H9 (cell line): Measurements from ENCODE around the gene ECE1. TPM values are rescaled to one million over a fixed set of nuclear protein-coding genes. Genes with fewer than 3 reads are reported as not detected.

Experiments used
- DNase-seq: peaks from one replicate; pipeline ENCODE4 v3.0.0-alpha.2; 2017
- H2AFZ ChIP-seq: one replicate; pipeline ENCODE4 v1.6.1; 2013; ENCODE audit warnings: mild to moderate bottlenecking, low read length, control low read depth, moderate library complexity
- H2AK5ac ChIP-seq: 2 replicates; pipeline ENCODE4 v1.6.1; 2013; ENCODE audit warnings: low read length, control low read depth, mixed read lengths; ENCODE audit not compliant: insufficient read length
- H2BK120ac ChIP-seq: one replicate; pipeline ENCODE4 v1.6.1; 2013; ENCODE audit warnings: low read depth, mild to moderate bottlenecking, low read length, control low read depth, inconsistent platforms; ENCODE audit not compliant: poor library complexity, severe bottlenecking
- H2BK12ac ChIP-seq: 2 replicates; pipeline ENCODE4 v1.6.1; 2013; ENCODE audit warnings: low read length, control low read depth, mixed read lengths, low read depth; ENCODE audit not compliant: insufficient read length
- H2BK15ac ChIP-seq: 2 replicates; pipeline ENCODE4 v1.6.1; 2013; ENCODE audit warnings: low read depth, low read length, control low read depth
- H2BK20ac ChIP-seq: one replicate; pipeline ENCODE4 v1.6.1; 2013; ENCODE audit warnings: low read depth, mild to moderate bottlenecking, low read length, control low read depth, inconsistent platforms; ENCODE audit not compliant: poor library complexity, severe bottlenecking
- H2BK5ac ChIP-seq: 2 replicates; pipeline ENCODE4 v1.6.1; 2013; ENCODE audit warnings: low read length, control low read depth, mixed read lengths; ENCODE audit not compliant: insufficient read length
- H3K14ac ChIP-seq: 2 replicates; pipeline ENCODE4 v1.6.1; 2013; ENCODE audit warnings: low read length, control low read depth; ENCODE audit not compliant: insufficient read depth
- H3K18ac ChIP-seq: 2 replicates; pipeline ENCODE4 v1.6.1; 2013; ENCODE audit warnings: low read depth, mild to moderate bottlenecking, mixed read lengths, low read length, control low read depth; ENCODE audit not compliant: insufficient read length
- H3K23ac ChIP-seq: 2 replicates; pipeline ENCODE4 v1.6.1; 2013; ENCODE audit warnings: low read length, control low read depth, mixed read lengths, low read depth; ENCODE audit not compliant: insufficient read length
- H3K23me2 ChIP-seq: 2 replicates; pipeline ENCODE4 v1.6.1; 2013; ENCODE audit warnings: low read depth, mild to moderate bottlenecking, mixed read lengths, low read length, control low read depth; ENCODE audit not compliant: insufficient read length, poor library complexity, severe bottlenecking
- H3K27ac ChIP-seq: 2 replicates; pipeline ENCODE4 v1.5.1; 2013; ENCODE audit warnings: low read length, control low read depth, mixed read lengths, low read depth; ENCODE audit not compliant: insufficient read length
- H3K27me3 ChIP-seq: 2 replicates; pipeline ENCODE4 v1.6.1; 2013; ENCODE audit warnings: low read length, control low read depth, inconsistent platforms; ENCODE audit not compliant: insufficient read depth
- H3K4ac ChIP-seq: 2 replicates; pipeline ENCODE4 v1.6.1; 2013; ENCODE audit warnings: low read depth, mild to moderate bottlenecking, control low read depth, inconsistent platforms, low read length, moderate library complexity
- H3K4me1 ChIP-seq: 2 replicates; pipeline ENCODE4 v1.6.1; 2013; ENCODE audit warnings: low read length, control low read depth, inconsistent platforms; ENCODE audit not compliant: insufficient read depth
- H3K4me2 ChIP-seq: 2 replicates; pipeline ENCODE4 v1.6.1; 2013; ENCODE audit warnings: low read length, control low read depth, mixed read lengths; ENCODE audit not compliant: insufficient read length, insufficient read depth
- H3K56ac ChIP-seq: 2 replicates; pipeline ENCODE4 v1.6.1; 2013; ENCODE audit warnings: low read depth, mild to moderate bottlenecking, mixed read lengths, low read length, control low read depth; ENCODE audit not compliant: insufficient read length
- H3K79me1 ChIP-seq: 2 replicates; pipeline ENCODE4 v1.6.1; 2013; ENCODE audit warnings: low read depth, mild to moderate bottlenecking, moderate library complexity, low read length, control low read depth, inconsistent platforms; ENCODE audit not compliant: insufficient read depth, poor library complexity, severe bottlenecking
- H3K79me2 ChIP-seq: 2 replicates; pipeline ENCODE4 v1.6.1; 2013; ENCODE audit warnings: low read length, control low read depth, inconsistent platforms; ENCODE audit not compliant: insufficient read depth
- H3K9ac ChIP-seq: 2 replicates; pipeline ENCODE4 v1.6.1; 2013; ENCODE audit warnings: low read length, control low read depth, mixed read lengths; ENCODE audit not compliant: insufficient read length; ENCODE audit errors: extremely low read depth
- H3K9me3 ChIP-seq: one replicate; pipeline ENCODE4 v1.6.1; 2013; ENCODE audit warnings: low read depth, low read length, inconsistent platforms; ENCODE audit not compliant: control insufficient read depth
- H3T11ph ChIP-seq: one replicate; pipeline ENCODE4 v1.6.1; 2013; ENCODE audit warnings: mild to moderate bottlenecking, low read length, control low read depth, inconsistent platforms
- H4K20me1 ChIP-seq: one replicate; pipeline ENCODE4 v1.6.1; 2013; ENCODE audit not compliant: control insufficient read depth, insufficient read length, insufficient read depth
- H4K5ac ChIP-seq: 2 replicates; pipeline ENCODE4 v1.6.1; 2013; ENCODE audit warnings: low read depth, mild to moderate bottlenecking, mixed read lengths, low read length, control low read depth; ENCODE audit not compliant: insufficient read length
- H4K8ac ChIP-seq: replicated peaks from 2 replicates; pipeline ENCODE4 v1.6.1; 2013; ENCODE audit warnings: low read length, control low read depth, mixed read lengths, low read depth; ENCODE audit not compliant: insufficient read length
- H4K91ac ChIP-seq: 2 replicates; pipeline ENCODE4 v1.6.1; 2013; ENCODE audit warnings: low read depth, mild to moderate bottlenecking, moderate library complexity, mixed read lengths, low read length, control low read depth; ENCODE audit not compliant: insufficient read length
- H3K27ac Mint-ChIP-seq, 3 experiments: 2 replicates in 2 of 3; 3 replicates in 1 of 3; pipeline ENCODE4 v1.8.0; 2020 to 2021; ENCODE audit warnings: mixed read lengths in 3 of 3, mild to moderate bottlenecking in 1 of 3, moderate library complexity in 1 of 3
- H3K27me3 Mint-ChIP-seq: 2 replicates; pipeline ENCODE4 v1.8.0; 2021; ENCODE audit warnings: low read depth, mild to moderate bottlenecking, moderate library complexity, mixed read lengths
- H3K36me3 Mint-ChIP-seq, 3 experiments: 2 replicates in 2 of 3; 3 replicates in 1 of 3; pipeline ENCODE4 v1.8.0; 2020 to 2021; ENCODE audit warnings: low read depth in 3 of 3, mixed read lengths in 3 of 3; ENCODE audit not compliant: insufficient read depth in 1 of 3
- H3K4me1 Mint-ChIP-seq, 2 experiments: 2 replicates each; pipeline ENCODE4 v1.8.0; 2020; ENCODE audit warnings: mixed read lengths in 2 of 2
- H3K4me3 Mint-ChIP-seq, 2 experiments: 2 replicates in 1 of 2; 3 replicates in 1 of 2; pipeline ENCODE4 v1.8.0; 2020 to 2021; ENCODE audit warnings: mild to moderate bottlenecking in 2 of 2, mixed read lengths in 2 of 2, moderate library complexity in 1 of 2
- H3K9me3 Mint-ChIP-seq, 2 experiments: 2 replicates in 1 of 2; 3 replicates in 1 of 2; pipeline ENCODE4 v1.8.0; 2020; ENCODE audit warnings: mild to moderate bottlenecking in 2 of 2, mixed read lengths in 2 of 2, moderate library complexity in 1 of 2
- WGBS: extraction: QIAGEN DNeasy Blood & Tissue Kit; methylation state at CpG from one replicate; pipeline ENCODE4 v1.1.7; 2013; ENCODE audit warnings: missing lambda C conversion rate, low lambda C conversion rate, mixed read lengths; ENCODE audit not compliant: insufficient read length; ENCODE audit errors: extremely low coverage; 5-methylcytosine and 5-hydroxymethylcytosine counted together
- total RNA-seq: library from RNA; stranded (reverse); gene quantifications from 2 replicates; pipeline ENCODE4 v1.2.1, GENCODE V29; 2021
- TF ChIP-seq, protein P1 (sequence below): fragments of 200-600 bp; sonication (generic); conservative IDR thresholded peaks from 3 replicates; pipeline ENCODE4 v1.8.0; 2021; ENCODE audit warnings: antibody characterized with exemption, mild to moderate bottlenecking

ECE1 gene
- total RNA-seq, 1 experiment from 2014 or later = 31.1 TPM

DNA sequence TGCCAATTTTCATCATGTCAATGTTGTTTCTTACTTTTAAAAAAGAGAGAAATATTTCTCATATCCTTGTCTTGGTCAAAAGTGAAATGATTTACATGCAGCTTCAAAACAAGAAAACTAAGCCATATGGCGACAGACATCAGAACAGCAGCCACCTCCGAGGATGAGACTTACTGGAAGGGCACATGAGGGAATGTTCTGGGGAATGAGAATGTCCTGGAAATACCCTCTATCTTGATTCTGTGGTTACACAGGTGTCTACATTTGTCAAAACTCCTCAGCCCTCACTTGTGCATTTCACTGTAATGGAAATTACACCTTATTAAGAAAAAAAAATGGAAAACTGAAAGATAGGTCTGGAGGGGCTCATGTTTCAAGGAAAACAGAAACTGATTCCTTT is 14.2 kb upstream of the ECE1 start:
- no peak overlapping the region for H2BK12ac ChIP-seq
- no peaks in the 10 kb centered on the region; a peak in 1 of 5 replicates for H3K9me3 Mint-ChIP-seq
- peaks cover 44 to 52% of the 10 kb centered on the region in 2 experiments for H3K4me1 Mint-ChIP-seq
- H2BK15ac ChIP-seq = no peak overlapping the region
- H3K27me3 ChIP-seq = no peaks in the 10 kb centered on the region
- no peak overlapping the region for H3K27ac ChIP-seq
- H3K9me3 ChIP-seq = no peaks in the 10 kb centered on the region
- H3K4me1 ChIP-seq = peaks cover 7% of the 10 kb centered on the region; the same call in 1 of the 2 replicates
- H3K4ac ChIP-seq = no peak overlapping the region
- no peak overlapping the region for H3K56ac ChIP-seq
- TF ChIP-seq, protein P1, sequence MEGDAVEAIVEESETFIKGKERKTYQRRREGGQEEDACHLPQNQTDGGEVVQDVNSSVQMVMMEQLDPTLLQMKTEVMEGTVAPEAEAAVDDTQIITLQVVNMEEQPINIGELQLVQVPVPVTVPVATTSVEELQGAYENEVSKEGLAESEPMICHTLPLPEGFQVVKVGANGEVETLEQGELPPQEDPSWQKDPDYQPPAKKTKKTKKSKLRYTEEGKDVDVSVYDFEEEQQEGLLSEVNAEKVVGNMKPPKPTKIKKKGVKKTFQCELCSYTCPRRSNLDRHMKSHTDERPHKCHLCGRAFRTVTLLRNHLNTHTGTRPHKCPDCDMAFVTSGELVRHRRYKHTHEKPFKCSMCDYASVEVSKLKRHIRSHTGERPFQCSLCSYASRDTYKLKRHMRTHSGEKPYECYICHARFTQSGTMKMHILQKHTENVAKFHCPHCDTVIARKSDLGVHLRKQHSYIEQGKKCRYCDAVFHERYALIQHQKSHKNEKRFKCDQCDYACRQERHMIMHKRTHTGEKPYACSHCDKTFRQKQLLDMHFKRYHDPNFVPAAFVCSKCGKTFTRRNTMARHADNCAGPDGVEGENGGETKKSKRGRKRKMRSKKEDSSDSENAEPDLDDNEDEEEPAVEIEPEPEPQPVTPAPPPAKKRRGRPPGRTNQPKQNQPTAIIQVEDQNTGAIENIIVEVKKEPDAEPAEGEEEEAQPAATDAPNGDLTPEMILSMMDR = no peak
- no peak overlapping the region for H4K91ac ChIP-seq
- H3K27me3 Mint-ChIP-seq = no peaks in the 10 kb centered on the region; the same call in 1 of the 2 replicates
- H2AFZ ChIP-seq = no peak overlapping the region
- H4K5ac ChIP-seq = no peak overlapping the region
- H2BK20ac ChIP-seq = no peak overlapping the region
- no peak overlapping the region for H2AK5ac ChIP-seq
- H3K79me1 ChIP-seq = no peaks in the 10 kb centered on the region
- no peak for DNase-seq
- no peak overlapping the region for H3K4me2 ChIP-seq
- no peaks in the 10 kb centered on the region for H4K20me1 ChIP-seq
- no peaks in the 10 kb centered on the region for H3K23me2 ChIP-seq
- H2BK5ac ChIP-seq = no peak overlapping the region
- H3K23ac ChIP-seq = no peak overlapping the region
- peaks cover 0 to 3% (median 0%) of the 10 kb centered on the region in 3 experiments; a peak in 1 of 7 replicates for H3K36me3 Mint-ChIP-seq
- H4K8ac ChIP-seq = no peak overlapping the region
- no peak overlapping the region for H3K14ac ChIP-seq
- no peak overlapping the region for H2BK120ac ChIP-seq
- H3K79me2 ChIP-seq = no peaks in the 10 kb centered on the region
- WGBS = no CpG with 5 or more reads among the region's 2 CpGs
- no peak overlapping the region for H3K4me3 Mint-ChIP-seq
- H3K27ac Mint-ChIP-seq = no peak overlapping the region
- H3T11ph ChIP-seq = no peak overlapping the region
- H3K18ac ChIP-seq = no peak overlapping the region
- H3K9ac ChIP-seq = no peak overlapping the region
